Hindlimb muscle (tissue), 1 donor: Measurements from ENCODE around the gene ALDH3B1. TPM values are rescaled to one million over a fixed set of nuclear protein-coding genes. Genes with fewer than 3 reads are reported as not detected.

Experiments used
- DNase-seq: peaks from one replicate; pipeline ENCODE4 v3.0.0-alpha.2; 2013
- polyA plus RNA-seq: library from polyadenylated mRNA; unstranded; fragments of 120-200 nt; gene quantifications from one replicate; pipeline ENCODE4 v1.2.1, GENCODE V29; 2013; ENCODE audit not compliant: insufficient read length

The ALDH3B1 gene
- polyA plus RNA-seq, 1 donor, result 17.0 TPM

DNA sequence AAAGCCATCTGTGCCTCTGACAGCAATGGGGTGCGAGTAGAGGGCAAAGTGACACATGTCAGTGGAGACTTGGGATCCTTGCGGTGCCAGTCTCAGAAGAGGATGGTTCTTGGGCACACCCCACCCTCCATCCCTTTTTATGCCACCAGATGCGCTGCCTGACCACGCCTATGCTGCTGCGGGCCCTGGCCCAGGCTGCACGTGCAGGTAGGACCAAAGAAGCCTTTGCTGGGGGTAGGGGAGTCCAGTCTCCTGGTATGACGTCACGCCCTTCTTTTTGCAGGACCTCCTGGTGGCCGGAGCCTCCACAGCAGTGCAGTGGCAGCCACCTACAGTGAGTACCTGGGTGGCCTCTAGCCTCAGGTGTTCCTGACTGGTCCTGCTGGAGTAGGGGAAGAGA lies 21.9 kb downstream of the ALDH3B1 start:
- DNase-seq, result no peak

DNA sequence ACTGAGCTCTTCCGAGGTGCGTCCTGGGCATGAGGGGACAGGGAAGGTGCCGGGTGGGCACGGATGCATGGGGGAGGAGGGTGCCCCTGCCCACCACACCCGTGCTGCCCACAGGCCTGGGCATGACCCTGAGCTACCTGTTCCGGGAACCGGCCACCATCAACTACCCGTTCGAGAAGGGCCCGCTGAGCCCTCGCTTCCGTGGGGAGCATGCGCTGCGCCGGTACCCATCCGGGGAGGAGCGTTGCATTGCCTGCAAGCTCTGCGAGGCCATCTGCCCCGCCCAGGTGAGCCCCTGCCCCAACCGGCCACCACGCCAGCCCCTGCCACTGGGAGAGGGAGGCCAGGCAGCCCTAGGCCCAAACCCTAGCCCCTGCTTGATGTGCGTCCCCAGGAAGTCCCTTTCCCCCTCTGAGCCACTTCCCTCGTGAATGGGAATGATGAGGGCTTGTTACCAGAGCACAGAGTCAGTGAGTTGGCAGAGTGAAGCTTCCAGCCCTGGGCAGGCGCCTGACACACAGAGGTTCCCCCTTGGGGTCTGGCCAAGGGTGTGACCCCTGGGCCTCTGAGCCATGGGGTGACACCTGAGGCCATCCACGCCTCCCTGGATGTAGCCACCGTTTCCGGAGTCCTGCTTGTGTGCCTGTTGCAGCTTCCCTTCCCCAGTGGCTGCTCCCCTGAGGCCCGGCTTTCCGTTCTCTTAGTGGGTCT lies 23.0 kb downstream of the ALDH3B1 start:
- no peak for DNase-seq

DNA sequence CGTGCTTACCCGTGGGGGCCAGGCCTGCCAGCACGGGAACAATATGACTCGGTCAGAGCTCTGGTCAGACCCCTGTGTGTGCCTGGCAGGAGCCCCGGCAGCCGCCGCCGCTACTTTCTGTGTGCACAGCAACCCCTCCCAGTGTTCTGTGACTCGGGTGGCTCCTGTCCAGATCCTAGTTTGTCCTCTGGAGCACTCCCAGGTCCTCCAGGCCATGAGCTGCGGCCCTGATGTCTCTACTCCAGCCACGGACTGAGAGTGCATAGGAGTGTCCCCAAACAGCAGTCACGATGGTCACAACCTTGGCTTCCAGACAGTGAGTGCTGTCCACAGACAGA lies 23.6 kb downstream of the ALDH3B1 start:
- DNase-seq, result no peak

DNA sequence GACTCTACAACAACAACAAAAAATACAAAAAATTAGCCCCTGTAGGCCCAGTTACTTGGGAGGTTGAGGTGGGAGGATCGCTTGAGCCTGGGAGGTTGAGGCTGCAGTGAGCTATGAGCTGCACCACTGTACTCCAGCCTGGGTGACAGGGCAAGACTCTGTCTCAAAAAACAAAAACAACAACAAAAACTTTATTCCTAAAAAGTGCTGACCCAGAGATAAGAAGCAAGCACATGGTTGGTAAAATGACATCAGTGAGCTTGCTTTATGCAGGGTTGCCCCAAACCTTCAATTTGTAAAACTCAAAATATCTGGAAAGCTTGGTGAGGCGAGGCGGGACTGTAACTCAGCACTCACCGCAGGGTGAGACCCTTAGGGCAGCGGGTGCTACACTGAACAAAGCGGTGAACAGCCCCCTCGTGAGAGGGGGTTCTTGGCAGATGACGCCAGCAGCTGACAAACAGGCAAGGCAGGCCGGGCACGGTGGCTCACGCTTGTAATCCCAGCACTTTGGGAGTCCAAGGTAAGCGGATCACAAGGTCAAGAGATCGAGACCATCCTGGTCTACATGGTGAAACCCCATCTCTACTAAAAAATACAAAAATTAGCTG lies 25.2 kb downstream of the ALDH3B1 start:
- no peak for DNase-seq

DNA sequence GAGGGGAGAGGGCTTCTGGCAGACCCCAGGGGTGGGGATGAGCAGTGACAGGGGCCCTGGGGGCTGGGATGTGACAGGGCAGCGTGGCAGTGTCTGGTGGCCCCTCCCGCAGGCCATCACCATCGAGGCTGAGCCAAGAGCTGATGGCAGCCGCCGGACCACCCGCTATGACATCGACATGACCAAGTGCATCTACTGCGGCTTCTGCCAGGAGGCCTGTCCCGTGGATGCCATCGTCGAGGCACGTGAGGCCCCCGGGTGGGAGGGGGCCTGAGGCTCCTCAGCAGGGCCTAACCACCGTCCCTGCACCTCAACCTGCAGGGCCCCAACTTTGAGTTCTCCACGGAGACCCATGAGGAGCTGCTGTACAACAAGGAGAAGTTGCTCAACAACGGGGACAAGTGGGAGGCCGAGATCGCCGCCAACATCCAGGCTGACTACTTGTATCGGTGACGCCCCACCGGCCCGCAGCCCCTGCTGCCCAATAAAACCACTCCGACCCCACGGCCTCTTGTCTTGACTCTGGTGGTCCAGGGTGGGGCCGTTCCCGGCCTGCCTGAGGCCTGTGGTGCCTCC lies 26.1 kb downstream of the ALDH3B1 start:
- no peak for DNase-seq

DNA sequence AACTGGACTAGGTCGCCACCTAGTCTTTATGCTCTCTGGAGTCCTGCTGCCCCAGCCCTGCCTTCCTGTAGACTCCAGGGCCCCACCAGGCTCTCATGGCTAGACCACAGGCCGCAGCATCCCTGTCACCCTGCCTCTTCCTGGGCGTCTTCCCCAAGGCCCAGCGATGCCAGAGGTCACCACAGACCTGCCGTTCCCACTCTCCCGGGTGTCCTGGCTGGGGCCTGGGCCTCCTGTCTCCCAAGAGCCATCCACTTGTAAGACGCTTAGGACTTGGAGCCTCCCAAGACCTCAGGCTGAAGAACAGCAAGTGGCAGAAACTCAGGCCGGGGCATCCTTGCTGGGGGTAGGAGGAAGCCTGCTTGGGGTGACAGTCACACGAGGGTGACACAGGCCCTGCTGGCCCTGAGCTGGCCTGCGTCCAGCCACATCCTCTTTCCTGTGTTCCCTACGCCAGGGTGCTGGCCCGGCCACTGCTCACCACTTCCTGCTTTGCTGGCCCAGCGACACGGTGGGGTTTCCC lies 26.7 kb downstream of the ALDH3B1 start:
- DNase-seq, result no peak

DNA sequence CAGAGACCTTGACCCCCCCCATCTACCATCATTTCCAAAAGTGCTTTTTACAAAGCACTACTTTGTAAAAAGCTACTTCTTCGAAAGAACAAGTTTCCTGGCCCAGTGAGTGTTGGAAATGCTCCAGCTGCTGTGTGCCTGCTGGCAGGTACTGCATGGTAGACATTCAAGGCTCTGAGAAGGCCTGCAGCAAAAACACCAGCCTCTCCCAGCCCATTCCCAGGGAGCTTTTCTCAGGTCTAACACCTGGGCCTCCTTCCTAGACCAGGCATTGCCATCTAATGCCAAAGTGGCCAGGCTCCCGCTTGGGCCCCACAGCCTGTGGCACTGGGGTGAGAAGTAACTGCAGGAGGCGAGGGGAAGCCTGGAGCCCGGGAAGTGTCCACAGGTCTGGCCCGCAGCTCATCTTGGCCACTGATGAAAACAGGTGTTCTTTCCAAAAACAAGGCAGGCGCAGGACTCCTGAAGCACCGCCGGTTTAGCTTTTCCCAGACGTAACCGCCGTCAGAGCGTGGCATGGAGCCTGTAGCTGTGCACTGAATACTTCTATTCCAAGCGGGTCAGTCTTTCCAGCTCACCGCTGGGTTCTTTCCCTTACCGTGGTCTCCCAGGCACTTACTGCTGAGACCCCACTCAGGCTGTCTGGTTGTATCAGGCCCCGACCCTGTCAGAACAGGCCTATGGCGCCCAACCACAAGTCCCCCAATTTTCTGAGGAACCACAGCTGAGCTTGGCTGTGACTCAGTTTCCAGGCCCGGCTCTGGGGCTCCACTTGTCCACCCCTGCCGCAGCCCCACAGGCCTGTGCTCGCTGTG lies 27.5 kb downstream of the ALDH3B1 start:
- DNase-seq, result no peak

DNA sequence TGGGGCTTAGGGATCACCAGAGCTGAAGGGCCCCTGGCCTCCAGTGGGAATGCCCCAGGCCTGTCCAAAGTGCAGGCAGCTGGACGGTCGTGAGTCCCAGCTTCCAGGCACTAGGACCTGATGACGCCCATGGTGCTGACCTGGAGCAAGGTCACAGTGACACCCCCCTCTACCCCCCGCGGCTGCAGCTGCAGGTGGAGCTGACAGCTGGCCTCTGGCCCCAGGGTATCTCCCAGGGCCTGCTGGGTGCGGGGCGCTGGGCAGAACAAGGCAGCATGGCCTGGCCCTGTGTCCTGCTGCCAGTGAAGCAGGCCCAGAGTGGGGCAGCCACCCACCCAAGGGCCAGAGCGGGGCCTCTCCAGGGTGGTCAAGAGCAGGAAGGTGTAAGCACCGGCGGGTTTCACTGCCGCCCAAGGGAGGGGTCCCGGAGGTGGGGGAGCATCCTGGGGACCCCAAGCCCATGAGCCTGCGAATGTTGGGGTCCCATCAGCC lies 28.1 kb downstream of the ALDH3B1 start:
- DNase-seq, result no peak

DNA sequence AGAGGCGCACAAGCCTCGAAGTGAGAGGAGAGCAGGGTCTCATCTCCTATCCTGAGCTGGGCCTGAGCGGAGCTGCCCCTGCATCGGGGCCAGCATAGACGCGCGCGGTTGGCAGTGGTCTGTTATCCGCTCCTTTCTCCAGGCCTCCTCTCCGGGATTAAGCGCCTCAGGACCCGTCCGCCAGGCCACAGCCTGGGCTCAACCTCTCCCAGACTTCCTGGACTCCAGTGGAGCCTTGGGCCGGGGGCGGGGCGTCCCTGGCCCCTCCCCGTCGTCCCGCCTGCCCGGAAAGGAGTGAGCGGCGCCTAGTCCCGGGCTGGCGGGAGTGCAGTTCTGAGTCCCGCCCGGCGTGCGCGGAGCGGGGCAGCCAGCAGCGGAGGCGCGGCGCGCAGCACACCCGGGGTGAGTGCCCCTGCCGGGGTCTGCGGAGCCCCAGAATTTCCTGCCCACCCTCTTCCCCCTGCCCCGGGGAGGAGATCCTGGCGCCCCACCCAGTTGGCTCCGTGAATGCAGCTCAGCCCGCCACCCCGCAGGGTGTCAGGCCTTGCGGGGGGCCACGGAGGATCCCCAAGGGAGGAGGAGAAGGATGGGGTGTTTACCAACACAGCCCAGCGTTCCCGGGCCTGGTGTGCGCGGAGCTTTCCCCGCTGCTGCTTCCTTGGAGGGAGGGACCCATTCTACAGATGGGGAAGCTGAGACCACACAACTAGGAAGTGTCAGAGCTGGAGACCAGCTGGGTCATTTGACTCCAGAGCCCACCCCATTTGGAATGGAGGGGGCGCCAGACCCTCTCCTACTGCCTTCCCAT lies 28.8 kb downstream of the ALDH3B1 start, which contains the start of gene TCIRG1:
TCIRG1 (plus strand) TSS at position 308 of the 808 bp plus-strand sequence. CDS start 2,247 bp downstream, outside the sequence.
- peak; percentile 89 for DNase-seq

DNA sequence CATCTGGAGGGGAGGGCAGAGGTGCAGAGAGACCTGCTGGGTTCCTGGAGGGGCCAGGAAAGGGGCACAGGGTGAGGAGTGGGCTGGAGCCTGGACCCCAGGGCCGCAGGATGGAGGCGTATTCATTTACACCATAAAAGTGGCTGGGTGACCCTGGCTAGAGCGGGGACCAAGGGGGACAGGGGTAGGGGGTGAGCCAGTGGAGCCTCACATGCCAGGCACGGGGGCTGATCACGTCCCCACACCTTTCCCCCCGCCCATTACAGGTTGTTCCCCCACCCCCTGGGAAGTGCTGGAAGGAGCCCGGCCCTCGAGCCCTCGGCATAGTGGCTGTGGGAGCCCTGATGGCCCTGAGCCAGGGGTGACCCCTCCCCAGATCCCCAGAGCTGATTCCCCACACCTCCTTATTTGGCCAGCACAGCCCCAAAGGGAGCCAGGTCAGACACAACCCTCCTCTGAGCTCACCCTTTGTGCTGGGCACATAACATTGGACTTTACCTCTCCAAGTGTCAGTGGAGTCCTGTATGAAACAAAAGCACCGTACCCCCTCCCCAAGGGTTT lies 29.5 kb downstream of the ALDH3B1 start:
- DNase-seq, result no peak

DNA sequence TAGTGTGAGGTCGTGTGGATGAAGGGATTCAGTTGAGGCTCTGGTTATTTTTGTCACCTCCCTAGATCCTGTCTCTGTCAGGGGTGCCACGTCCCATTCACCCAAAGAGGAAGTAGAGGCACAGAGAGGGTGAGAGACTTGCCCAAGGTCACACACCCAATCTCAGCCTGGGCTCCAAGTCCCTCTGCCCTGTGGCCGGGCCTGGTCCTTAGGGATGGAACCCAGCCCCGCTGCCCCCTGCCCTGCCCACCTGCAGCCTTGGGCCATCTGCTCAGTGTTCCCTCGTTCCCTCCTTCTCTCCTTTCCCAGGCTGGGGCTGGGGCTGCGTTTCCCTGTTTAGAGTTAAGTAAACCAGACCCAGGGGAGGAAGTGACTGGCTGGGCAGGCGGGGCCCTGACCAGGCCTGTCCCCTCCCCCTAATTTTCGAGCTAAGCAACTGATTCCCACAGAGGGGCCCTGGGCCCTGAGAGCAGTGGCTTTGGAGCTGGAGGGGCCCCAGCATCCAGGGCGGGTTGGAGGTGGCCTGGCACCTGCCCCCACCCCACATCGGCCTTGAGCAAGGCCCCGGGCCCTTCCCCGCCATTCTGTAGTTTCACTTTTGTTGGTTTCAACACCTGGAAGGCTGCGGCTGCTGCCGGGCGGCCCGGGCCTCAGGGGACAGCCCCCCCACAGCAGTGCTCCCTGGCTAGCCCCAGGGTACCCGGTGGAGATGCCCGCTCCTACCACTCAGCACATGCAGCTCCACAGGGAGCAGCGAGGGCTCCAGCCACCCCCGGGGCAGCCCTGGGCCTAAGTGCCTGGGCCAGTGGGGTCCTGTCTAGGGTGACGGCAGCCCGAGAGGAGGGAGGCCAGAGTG lies 30.2 kb downstream of the ALDH3B1 start:
- peak; percentile 74 for DNase-seq

DNA sequence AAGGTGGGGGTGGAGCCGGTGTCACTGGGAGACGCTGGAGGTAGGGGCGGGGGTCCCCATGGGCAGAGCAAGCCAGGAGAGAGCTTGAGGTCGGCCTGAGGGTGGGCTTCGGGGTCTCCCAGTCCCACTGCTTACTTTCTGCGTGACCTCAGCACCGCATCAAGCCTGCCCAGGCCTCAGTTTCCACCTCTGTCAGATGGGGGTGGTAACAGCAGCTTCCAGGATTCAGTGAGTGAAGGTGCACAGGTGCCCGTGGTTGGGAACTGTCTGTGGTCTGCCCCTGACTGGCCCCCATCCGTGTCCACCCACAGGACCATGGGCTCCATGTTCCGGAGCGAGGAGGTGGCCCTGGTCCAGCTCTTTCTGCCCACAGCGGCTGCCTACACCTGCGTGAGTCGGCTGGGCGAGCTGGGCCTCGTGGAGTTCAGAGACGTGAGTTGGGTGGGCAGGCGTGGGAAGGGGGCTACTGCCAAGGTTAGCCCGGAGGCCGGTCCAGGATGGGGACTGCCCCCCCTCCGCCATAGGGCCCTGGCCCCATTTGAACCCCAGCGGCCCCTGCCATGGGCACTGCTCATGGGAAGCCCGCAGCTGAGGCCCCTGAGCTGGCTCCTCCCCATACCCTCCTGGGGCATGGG lies 30.9 kb downstream of the ALDH3B1 start:
- no peak for DNase-seq

DNA sequence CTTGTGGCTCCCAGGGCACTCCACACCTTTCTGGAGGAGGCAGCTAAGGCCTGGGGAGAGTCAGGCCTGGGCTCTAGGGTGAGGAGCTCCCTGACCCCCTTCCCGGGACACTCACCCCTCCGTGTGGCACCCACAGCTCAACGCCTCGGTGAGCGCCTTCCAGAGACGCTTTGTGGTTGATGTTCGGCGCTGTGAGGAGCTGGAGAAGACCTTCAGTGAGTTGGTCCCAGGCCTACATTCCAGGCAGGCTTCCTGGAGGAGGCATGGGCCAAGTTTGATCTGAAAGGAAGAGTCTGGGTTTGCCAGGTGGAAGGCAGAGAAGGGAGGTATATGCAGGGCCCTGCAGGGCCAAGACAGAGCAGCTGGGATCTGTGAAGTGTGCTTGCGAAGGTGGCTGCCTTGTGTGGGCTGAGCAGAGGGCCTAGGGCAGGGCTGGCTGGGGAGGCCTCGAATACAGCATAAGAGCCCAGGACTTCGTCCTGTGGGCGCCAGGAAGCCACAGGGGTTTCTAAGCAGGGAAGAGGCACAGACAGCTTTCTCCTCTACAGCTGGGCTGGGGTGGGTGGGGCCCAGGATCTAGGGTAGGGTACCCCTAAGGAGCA lies 31.6 kb downstream of the ALDH3B1 start:
- no peak for DNase-seq

DNA sequence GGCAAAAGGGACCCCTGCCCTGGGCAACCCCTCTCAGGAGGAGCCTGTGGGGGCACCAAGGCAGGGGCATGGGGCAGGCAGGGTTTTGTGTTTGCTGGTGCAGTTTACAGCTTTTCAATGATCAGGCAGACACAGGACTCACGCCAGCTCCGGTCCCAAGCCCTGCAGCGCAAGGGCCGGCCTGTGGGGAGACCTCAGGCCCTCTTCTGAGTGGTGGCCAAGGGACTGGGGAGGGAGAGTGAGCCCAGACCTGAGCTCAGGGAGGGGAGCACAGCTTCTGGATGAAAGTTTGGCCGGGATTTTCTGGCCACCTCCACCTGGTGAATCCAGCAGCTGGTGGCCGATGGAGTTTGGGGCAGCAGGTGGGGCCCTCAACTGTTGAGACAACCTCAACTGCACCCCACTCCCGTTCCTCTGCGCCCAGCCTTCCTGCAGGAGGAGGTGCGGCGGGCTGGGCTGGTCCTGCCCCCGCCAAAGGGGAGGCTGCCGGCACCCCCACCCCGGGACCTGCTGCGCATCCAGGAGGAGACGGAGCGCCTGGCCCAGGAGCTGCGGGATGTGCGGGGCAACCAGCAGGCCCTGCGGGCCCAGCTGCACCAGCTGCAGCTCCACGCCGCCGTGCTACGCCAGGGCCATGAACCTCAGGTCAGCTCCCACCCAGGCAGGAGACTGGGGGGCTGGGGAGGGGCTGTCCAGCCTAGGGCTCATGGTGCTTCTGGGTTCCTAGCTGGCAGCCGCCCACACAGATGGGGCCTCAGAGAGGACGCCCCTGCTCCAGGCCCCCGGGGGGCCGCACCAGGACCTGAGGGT lies 32.3 kb downstream of the ALDH3B1 start:
- DNase-seq, result no peak

DNA sequence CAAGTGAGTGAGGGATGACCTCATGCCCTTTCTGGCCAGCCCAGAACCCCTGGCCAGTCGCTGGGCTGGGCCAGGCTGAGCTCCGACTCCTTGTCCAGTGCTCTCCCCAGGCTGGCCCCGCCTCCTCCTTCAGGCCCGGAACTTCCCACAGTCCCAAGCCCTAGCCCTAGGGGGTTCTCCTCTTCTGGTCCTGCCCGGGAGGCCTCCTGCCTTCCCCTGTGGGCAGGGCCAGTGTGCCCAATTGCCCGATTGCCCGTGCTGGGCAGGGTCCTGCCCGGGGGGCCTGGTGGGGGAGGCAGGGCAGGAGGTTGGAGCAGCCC lies 32.9 kb downstream of the ALDH3B1 start:
- no peak for DNase-seq

DNA sequence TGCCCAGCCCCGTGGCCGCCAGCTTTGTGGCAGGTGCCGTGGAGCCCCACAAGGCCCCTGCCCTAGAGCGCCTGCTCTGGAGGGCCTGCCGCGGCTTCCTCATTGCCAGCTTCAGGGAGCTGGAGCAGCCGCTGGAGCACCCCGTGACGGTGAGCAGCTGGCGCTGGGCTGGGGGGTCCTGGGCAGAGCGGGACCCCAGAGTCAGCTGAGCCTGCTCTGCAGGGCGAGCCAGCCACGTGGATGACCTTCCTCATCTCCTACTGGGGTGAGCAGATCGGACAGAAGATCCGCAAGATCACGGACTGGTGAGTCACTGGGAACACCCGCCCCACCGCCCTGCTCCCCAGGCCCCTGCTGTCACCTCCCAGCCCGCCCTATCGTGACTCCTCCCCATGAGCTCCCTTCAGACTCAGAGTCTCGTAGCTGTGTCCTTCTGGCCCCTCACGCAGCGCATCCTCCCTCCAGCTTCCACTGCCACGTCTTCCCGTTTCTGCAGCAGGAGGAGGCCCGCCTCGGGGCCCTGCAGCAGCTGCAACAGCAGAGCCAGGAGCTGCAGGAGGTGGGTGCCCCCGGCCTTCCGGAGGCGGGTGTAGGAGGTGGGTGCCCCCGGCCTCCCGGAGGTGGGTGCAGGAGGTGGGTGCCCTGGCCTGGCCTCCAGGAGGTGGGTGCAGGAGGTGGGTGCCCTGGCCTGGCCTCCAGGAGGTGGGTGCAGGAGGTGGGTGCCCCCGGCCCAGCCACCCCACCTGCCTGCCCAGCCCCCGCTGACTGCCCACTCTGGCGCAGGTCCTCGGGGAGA lies 33.4 kb downstream of the ALDH3B1 start:
- DNase-seq, result no peak

DNA sequence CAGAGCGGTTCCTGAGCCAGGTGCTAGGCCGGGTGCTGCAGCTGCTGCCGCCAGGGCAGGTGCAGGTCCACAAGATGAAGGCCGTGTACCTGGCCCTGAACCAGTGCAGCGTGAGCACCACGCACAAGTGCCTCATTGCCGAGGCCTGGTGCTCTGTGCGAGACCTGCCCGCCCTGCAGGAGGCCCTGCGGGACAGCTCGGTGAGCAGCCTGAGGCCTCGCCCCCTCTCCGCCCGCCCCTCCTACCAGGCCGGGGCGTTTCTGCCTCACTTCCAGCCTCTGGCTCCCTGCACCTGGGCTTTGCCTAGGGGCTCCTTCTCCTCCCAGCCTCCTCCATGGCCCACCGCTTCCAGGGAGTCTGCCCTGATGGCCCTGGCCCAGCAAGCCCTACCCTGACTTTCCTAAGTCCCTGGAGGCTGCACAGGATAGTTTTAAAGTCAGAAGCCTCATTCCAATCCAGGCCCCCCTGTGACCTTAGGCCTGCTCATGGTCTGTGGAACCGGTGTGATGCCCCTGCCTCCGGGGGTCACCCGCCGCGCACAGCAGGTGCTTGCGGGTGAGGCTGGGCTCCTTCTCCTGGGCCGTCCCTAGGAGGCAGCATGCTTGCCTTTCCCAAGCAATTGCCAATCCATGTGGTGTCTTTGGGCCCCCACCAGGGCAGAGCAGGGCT lies 34.2 kb downstream of the ALDH3B1 start:
- no peak for DNase-seq
